GM21619 (cell line): ENCODE results near the gene CDRT15.
"Not testable (repeated sequence)": the region's sequence is repeated elsewhere in the genome, so short reads cannot be mapped to it uniquely, and the experiment has no call there.

ENCODE experiments used
- ATAC-seq: cut with Tn5 transposase; IDR thresholded peaks from one replicate; pipeline ENCODE4 v1.9.1; 2021; ENCODE audit not compliant: unreplicated experiment

Gene CDRT15

GRCh38 chr17:14236762-14237161 lies at the start of gene CDRT15:
TSS of gene CDRT15 (minus strand) at chr17:14236862. CDS start at chr17:14236833, 29 bp downstream.
- ATAC-seq: not testable (repeated sequence)

- ATAC-seq: no peak
These were observed 46.1 kb upstream of the CDRT15 start for GRCh38 chr17:14282726-14283125.

GRCh38 chr17:14281530-14281929 lies 44.9 kb upstream of the CDRT15 start:
- no peak for ATAC-seq

- ATAC-seq: no peak
These were observed 40.0 kb upstream of the CDRT15 start for GRCh38 chr17:14276535-14277250.

GRCh38 chr17:14270508-14270907 lies 33.8 kb upstream of the CDRT15 start:
- ATAC-seq: no peak

GRCh38 chr17:14269473-14269872 lies 32.8 kb upstream of the CDRT15 start:
- no peak for ATAC-seq

- no peak for ATAC-seq
These were observed 31.6 kb upstream of the CDRT15 start for GRCh38 chr17:14268264-14268663.

GRCh38 chr17:14261406-14261805 lies 24.7 kb upstream of the CDRT15 start:
- no peak for ATAC-seq

- no peak for ATAC-seq
These were observed 9.0 kb upstream of the CDRT15 start for GRCh38 chr17:14245629-14246028.

GRCh38 chr17:14245002-14245401 lies 8.3 kb upstream of the CDRT15 start:
- no peak for ATAC-seq

- not testable (repeated sequence) for ATAC-seq
These were observed 2.6 kb upstream of the CDRT15 start for GRCh38 chr17:14239271-14239670.

- not testable (repeated sequence) for ATAC-seq
These were observed 630 bp downstream of the CDRT15 start for GRCh38 chr17:14236032-14236431.

GRCh38 chr17:14235047-14235446 lies 1.6 kb downstream of the CDRT15 start:
- not testable (repeated sequence) for ATAC-seq

GRCh38 chr17:14231187-14231586 lies 5.5 kb downstream of the CDRT15 start:
- ATAC-seq: not testable (repeated sequence)

- no peak for ATAC-seq
These were observed 7.8 kb downstream of the CDRT15 start for GRCh38 chr17:14228903-14229302.

- no peak for ATAC-seq
These were observed 9.6 kb downstream of the CDRT15 start for GRCh38 chr17:14227052-14227451.

- ATAC-seq: no peak
These were observed 11.2 kb downstream of the CDRT15 start for GRCh38 chr17:14225254-14225980.

- no peak for ATAC-seq
These were observed 14.1 kb downstream of the CDRT15 start for GRCh38 chr17:14222611-14223010.

- ATAC-seq: no peak
These were observed 22.4 kb downstream of the CDRT15 start for GRCh38 chr17:14214271-14214670.

- ATAC-seq: no peak
These were observed 24.3 kb downstream of the CDRT15 start for GRCh38 chr17:14212401-14212800.

- ATAC-seq: no peak
These were observed 24.9 kb downstream of the CDRT15 start for GRCh38 chr17:14211801-14212200.

GRCh38 chr17:14211246-14211645 lies 25.4 kb downstream of the CDRT15 start:
- ATAC-seq: no peak
